Adipocyte (in vitro differentiated cells): Measurements from ENCODE around the gene CLEC4D.
"Not testable (repeated sequence)": the region's sequence is repeated elsewhere in the genome, so short reads cannot be mapped to it uniquely, and the experiment has no call there.

Experiments
- DNase-seq: peaks from one replicate; pipeline ENCODE4 v3.0.0-alpha.2; 2015; ENCODE audit warnings: low read depth
- H3K27me3 ChIP-seq: replicated peaks from 2 replicates; pipeline ENCODE4 v1.7.0; 2013; ENCODE audit warnings: mild to moderate bottlenecking, low read length, moderate library complexity; ENCODE audit not compliant: control insufficient read depth, insufficient read depth
- H3K36me3 ChIP-seq: 2 replicates; pipeline ENCODE4 v1.7.0; 2013; ENCODE audit warnings: low read length, mild to moderate bottlenecking, moderate library complexity; ENCODE audit not compliant: control insufficient read depth, insufficient read depth, severe bottlenecking
- H3K4me1 ChIP-seq: 2 replicates; pipeline ENCODE4 v1.7.0; 2013; ENCODE audit warnings: mild to moderate bottlenecking, low read length, moderate library complexity; ENCODE audit not compliant: control insufficient read depth, insufficient read depth
- H3K4me3 ChIP-seq: 2 replicates; pipeline ENCODE4 v1.7.0; 2013; ENCODE audit warnings: mild to moderate bottlenecking, low read length, moderate library complexity
- H3K9ac ChIP-seq: 2 replicates; pipeline ENCODE4 v1.7.0; 2013; ENCODE audit warnings: mild to moderate bottlenecking, low read length, moderate library complexity
- H3K9me3 ChIP-seq: 2 replicates; pipeline ENCODE4 v1.7.0; 2013; ENCODE audit warnings: mild to moderate bottlenecking, low read length, moderate library complexity; ENCODE audit not compliant: control insufficient read depth

The CLEC4D gene

DNA sequence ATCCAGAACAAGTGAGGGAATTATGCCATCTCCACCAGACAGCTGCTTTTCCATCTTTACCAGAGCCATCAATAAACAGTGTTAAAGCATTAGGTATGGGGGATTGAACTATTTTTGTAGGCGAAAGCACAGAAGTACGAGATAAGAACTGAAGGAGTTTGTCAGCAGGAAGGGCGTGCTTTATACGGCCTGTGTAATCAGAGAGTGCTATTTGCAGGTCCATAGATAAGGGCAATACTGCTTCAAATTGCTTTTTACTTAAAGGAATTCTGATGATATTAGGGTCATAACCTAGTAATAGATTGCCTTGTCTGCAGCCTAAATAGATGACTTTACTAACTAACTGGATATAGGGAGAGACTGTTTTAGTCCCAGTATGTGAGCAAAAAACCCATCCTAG lies 47.7 kb downstream of the CLEC4D start:
- Histone ChIP-seq H3K9ac (no peak overlapping the region), H3K27me3 (peaks cover 5% of the 10 kb centered on the region), H3K36me3 (no peaks in the 10 kb centered on the region), H3K9me3 (peaks cover 10% of the 10 kb centered on the region), H3K4me3 (no peak overlapping the region), H3K4me1 (no peaks in the 10 kb centered on the region)
- no peak for DNase-seq

GRCh38 chr12:8562310-8562709 lies 49.0 kb downstream of the CLEC4D start:
- H3K4me1 ChIP-seq, result no peaks in the 10 kb centered on the region
- no peak overlapping the region for H3K9ac ChIP-seq
- no peak overlapping the region for H3K4me3 ChIP-seq
- H3K9me3 ChIP-seq, result peaks cover 12% of the 10 kb centered on the region
- no peaks in the 10 kb centered on the region for H3K36me3 ChIP-seq
- DNase-seq, result no peak
- H3K27me3 ChIP-seq, result peaks cover 5% of the 10 kb centered on the region

GRCh38 chr12:8563356-8563755 lies 50.1 kb downstream of the CLEC4D start:
- Histone ChIP-seq H3K9ac (no peak overlapping the region), H3K4me3 (no peak overlapping the region), H3K4me1 (no peaks in the 10 kb centered on the region), H3K9me3 (peaks cover 18% of the 10 kb centered on the region), H3K27me3 (peaks cover 5% of the 10 kb centered on the region), H3K36me3 (no peaks in the 10 kb centered on the region)
- DNase-seq, result no peak

GRCh38 chr12:8564656-8565055 lies 51.4 kb downstream of the CLEC4D start:
- no peaks in the 10 kb centered on the region for H3K4me1 ChIP-seq
- no peak overlapping the region for H3K9ac ChIP-seq
- H3K27me3 ChIP-seq, result peaks cover 5% of the 10 kb centered on the region
- H3K4me3 ChIP-seq, result no peak overlapping the region
- H3K36me3 ChIP-seq, result no peaks in the 10 kb centered on the region
- peaks cover 18% of the 10 kb centered on the region for H3K9me3 ChIP-seq
- DNase-seq, result no peak

GRCh38 chr12:8566052-8566451 lies 52.7 kb downstream of the CLEC4D start:
- not testable (repeated sequence) for H3K36me3 ChIP-seq, DNase-seq, H3K9ac ChIP-seq, H3K27me3 ChIP-seq, H3K4me1 ChIP-seq, H3K4me3 ChIP-seq
- peaks cover 18% of the 10 kb centered on the region for H3K9me3 ChIP-seq

- Histone ChIP-seq H3K9me3 (peaks cover 18% of the 10 kb centered on the region), H3K27me3 (peaks cover 5% of the 10 kb centered on the region), H3K36me3 (no peaks in the 10 kb centered on the region), H3K4me3 (no peak overlapping the region), H3K4me1 (no peaks in the 10 kb centered on the region), H3K9ac (no peak overlapping the region)
- DNase-seq, result no peak
These were observed 53.2 kb downstream of the CLEC4D start for GRCh38 chr12:8566525-8566924.
